ENCODE data around the gene ACAN. TPM values are rescaled to one million over a fixed set of nuclear protein-coding genes. Genes with fewer than 3 reads are reported as not detected.

Gene ACAN
- total RNA-seq, 1 experiment from 2014 or later = not detected

DNA sequence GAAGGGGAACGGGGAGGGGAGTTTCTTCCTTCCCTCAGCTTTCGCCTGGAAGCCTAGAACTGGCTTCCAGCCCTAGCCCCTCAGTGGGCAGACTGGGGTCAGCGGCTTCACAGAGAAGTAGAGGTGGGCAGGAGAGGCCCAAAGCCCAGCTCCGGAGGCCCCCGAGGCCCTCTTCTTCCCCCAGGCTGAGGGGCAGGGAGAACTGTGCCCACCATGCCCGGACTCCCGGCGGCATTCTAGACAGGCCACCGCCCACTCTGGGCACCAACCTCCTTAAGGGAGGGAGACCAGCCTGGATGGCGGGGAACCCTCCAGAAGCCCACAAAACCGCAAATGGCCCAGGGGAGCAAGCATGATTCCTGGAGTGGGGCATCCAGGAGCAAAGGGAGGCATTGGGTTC is 74.2 kb downstream of the ACAN start:
- TF ChIP-seq, protein P1, sequence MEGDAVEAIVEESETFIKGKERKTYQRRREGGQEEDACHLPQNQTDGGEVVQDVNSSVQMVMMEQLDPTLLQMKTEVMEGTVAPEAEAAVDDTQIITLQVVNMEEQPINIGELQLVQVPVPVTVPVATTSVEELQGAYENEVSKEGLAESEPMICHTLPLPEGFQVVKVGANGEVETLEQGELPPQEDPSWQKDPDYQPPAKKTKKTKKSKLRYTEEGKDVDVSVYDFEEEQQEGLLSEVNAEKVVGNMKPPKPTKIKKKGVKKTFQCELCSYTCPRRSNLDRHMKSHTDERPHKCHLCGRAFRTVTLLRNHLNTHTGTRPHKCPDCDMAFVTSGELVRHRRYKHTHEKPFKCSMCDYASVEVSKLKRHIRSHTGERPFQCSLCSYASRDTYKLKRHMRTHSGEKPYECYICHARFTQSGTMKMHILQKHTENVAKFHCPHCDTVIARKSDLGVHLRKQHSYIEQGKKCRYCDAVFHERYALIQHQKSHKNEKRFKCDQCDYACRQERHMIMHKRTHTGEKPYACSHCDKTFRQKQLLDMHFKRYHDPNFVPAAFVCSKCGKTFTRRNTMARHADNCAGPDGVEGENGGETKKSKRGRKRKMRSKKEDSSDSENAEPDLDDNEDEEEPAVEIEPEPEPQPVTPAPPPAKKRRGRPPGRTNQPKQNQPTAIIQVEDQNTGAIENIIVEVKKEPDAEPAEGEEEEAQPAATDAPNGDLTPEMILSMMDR (IDR thresholded peaks at IDR 0.05; ENCODE audit: unreplicated experiment) = no peak
- no TSS peak for BruUV-seq (replicated peaks)
- H3K9me3 Mint-ChIP-seq (ENCODE audit: low read depth, unreplicated experiment) = no peaks in the 10 kb centered on the region
- intact Hi-C loops (cut with micrococcal nuclease; ENCODE audit: unreplicated experiment) = no loop called here
- no peak overlapping the region for H3K27ac Mint-ChIP-seq (ENCODE audit: unreplicated experiment)
- no peaks in the 10 kb centered on the region for H3K36me3 Mint-ChIP-seq (ENCODE audit: insufficient read depth, unreplicated experiment)
- H3K4me1 Mint-ChIP-seq (ENCODE audit: low read depth, unreplicated experiment) = no peaks in the 10 kb centered on the region
- CTCF ChIA-PET = no interaction called here
- DNase-seq = no peak
- peaks cover 32% of the 10 kb centered on the region for H3K27me3 Mint-ChIP-seq (ENCODE audit: unreplicated experiment)
- H3K4me3 Mint-ChIP-seq (ENCODE audit: low read depth, unreplicated experiment) = no peak overlapping the region

DNA sequence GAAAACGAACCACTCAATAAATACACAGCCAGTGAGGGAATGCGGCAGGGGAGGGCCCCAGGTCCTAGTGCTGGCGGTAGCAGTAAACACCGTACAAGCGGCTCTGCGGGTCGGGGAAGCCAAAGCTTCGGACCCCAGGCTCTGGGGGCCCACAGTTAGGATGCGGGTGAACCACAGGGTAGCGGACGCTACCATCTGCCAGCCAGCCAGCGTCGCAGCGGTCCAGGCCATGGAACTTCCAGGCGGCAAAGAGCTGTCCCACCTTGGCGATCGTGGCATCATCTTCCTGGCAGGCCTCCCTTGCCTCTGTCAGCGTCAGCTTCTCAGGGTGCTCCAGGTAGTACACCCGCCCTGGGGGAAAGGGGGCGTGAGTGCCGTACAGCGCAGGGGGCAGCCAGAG is 74.7 kb downstream of the ACAN start:
- Mint-ChIP-seq H3K4me1 (ENCODE audit: low read depth, unreplicated experiment) (no peaks in the 10 kb centered on the region), H3K36me3 (ENCODE audit: insufficient read depth, unreplicated experiment) (no peaks in the 10 kb centered on the region), H3K4me3 (ENCODE audit: low read depth, unreplicated experiment) (no peak overlapping the region), H3K27me3 (ENCODE audit: unreplicated experiment) (peaks cover 27% of the 10 kb centered on the region), H3K9me3 (ENCODE audit: low read depth, unreplicated experiment) (no peaks in the 10 kb centered on the region), H3K27ac (ENCODE audit: unreplicated experiment) (no peak overlapping the region)
- DNase-seq = no peak
- TF ChIP-seq, protein P1 (IDR thresholded peaks at IDR 0.05; ENCODE audit: unreplicated experiment) = no peak
- intact Hi-C loops (cut with micrococcal nuclease; ENCODE audit: unreplicated experiment) = no loop called here
- no TSS peak for BruUV-seq (replicated peaks)
- CTCF ChIA-PET = no interaction called here

- no peaks in the 10 kb centered on the region for H3K9me3 Mint-ChIP-seq (ENCODE audit: low read depth, unreplicated experiment)
- no peak overlapping the region for H3K4me3 Mint-ChIP-seq (ENCODE audit: low read depth, unreplicated experiment)
- CTCF ChIA-PET = interaction anchor here (0.8 to 1.3 kb wide), 6 partner anchors 18 to 328 kb away, joined by 3 read pairs; no protein-coding TSS in a partner anchor
- no peaks in the 10 kb centered on the region for H3K4me1 Mint-ChIP-seq (ENCODE audit: low read depth, unreplicated experiment)
- intact Hi-C loops (cut with micrococcal nuclease; ENCODE audit: unreplicated experiment) = no loop called here
- TF ChIP-seq, protein P1 (IDR thresholded peaks at IDR 0.05; ENCODE audit: unreplicated experiment) = peak; percentile 75
- DNase-seq = peak; percentile 73
- peaks cover 19% of the 10 kb centered on the region for H3K27me3 Mint-ChIP-seq (ENCODE audit: unreplicated experiment)
- no peaks in the 10 kb centered on the region for H3K36me3 Mint-ChIP-seq (ENCODE audit: insufficient read depth, unreplicated experiment)
- H3K27ac Mint-ChIP-seq (ENCODE audit: unreplicated experiment) = no peak overlapping the region
- no TSS peak for BruUV-seq (replicated peaks)
Measured at GRCh38 chr15:88878720-88879184, 75.5 kb downstream of the ACAN start.

DNA sequence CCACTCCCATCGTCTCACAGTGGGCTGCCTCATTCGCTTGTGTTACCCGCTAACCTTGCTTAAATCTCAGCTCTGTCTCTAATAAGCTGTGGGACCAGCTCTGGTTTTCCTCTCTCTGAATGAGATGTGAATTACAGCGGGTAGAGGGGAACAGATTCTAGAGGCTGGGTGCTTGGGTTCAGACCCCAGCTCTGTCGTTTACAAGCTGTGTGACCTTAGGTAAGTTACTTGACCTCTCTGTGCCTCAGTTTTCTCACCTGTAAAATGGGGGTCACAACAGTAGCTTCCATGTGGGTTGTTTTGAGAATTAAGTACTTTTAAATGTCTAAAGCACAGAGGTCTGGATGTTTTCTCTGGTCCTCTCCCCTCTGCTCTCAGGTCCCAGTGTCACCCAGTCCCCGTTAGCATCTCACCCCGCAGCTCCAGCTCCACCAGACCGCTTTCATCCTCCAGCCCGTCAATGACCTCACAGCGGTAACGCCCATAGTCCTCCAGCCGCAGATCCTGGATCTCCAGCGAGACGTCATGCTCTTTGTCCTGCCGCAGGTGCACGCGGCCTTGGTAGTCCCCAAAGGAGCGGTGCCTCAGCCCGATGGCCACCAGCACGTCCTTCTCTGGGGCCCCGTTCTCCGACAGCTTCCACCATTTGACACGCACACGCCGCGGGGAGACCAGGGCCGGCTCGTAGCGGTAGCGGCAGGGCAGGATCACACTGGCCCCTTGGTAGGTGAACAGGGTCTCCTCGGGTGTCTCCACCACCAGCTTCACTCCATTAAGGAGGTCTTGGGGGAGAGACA is 77.9 kb downstream of the ACAN start:
- no peaks in the 10 kb centered on the region for H3K36me3 Mint-ChIP-seq (ENCODE audit: insufficient read depth, unreplicated experiment)
- no peaks in the 10 kb centered on the region for H3K27me3 Mint-ChIP-seq (ENCODE audit: unreplicated experiment)
- TF ChIP-seq, protein P1 (IDR thresholded peaks at IDR 0.05; ENCODE audit: unreplicated experiment) = no peak
- no peak overlapping the region for H3K27ac Mint-ChIP-seq (ENCODE audit: unreplicated experiment)
- no TSS peak for BruUV-seq (replicated peaks)
- no peaks in the 10 kb centered on the region for H3K9me3 Mint-ChIP-seq (ENCODE audit: low read depth, unreplicated experiment)
- H3K4me1 Mint-ChIP-seq (ENCODE audit: low read depth, unreplicated experiment) = no peaks in the 10 kb centered on the region
- H3K4me3 Mint-ChIP-seq (ENCODE audit: low read depth, unreplicated experiment) = no peak overlapping the region
- intact Hi-C loops (cut with micrococcal nuclease; ENCODE audit: unreplicated experiment) = no loop called here
- no peak for DNase-seq
- CTCF ChIA-PET = interaction anchor here (0.7 to 0.9 kb wide), 3 partner anchors 9 to 24 kb away, joined by 3 read pairs; no protein-coding TSS in a partner anchor

Measured in Calu3 (cell line).